Stomach (tissue), 9 donors: Measurements from ENCODE around the gene HS2ST1. TPM values are rescaled to one million over a fixed set of nuclear protein-coding genes. Genes with fewer than 3 reads are reported as not detected.

Source experiments
- DNase-seq, 2 donors: peaks; one replicate each; pipeline versions ENCODE4 v3.0.0 to v3.0.0-alpha.2; 2013 to 2019
- H3K27ac ChIP-seq, 5 donors: fragments of 200-600 bp in 4 of 5; sonication (generic) in 4 of 5; one replicate each; pipeline ENCODE4 v1.5.1; 2013 to 2019; ENCODE audit warnings: mild to moderate bottlenecking in 1 of 5, moderate library complexity in 1 of 5
- H3K27me3 ChIP-seq, 3 donors: fragments of 200-600 bp; sonication (generic); one replicate each; pipeline ENCODE4 v1.5.1; 2017 to 2019; ENCODE audit warnings: mixed run types in 1 of 3
- H3K36me3 ChIP-seq, 4 donors: fragments of 200-600 bp; sonication (generic); 1 replicate in 3 of 4; 2 replicates in 1 of 4; pipeline ENCODE4 v1.5.1; 2016 to 2019
- H3K4me1 ChIP-seq, 4 donors: fragments of 200-600 bp; sonication (generic); one replicate each; pipeline ENCODE4 v1.5.1; 2016 to 2019
- H3K4me3 ChIP-seq, 4 donors: fragments of 200-600 bp; sonication (generic) in 3 of 4; one replicate each; pipeline ENCODE4 v1.5.1; 2016 to 2019; ENCODE audit warnings: mild to moderate bottlenecking in 1 of 4
- H3K9me3 ChIP-seq, 4 donors: fragments of 200-600 bp; sonication (generic); one replicate each; pipeline ENCODE4 v1.5.1; 2016 to 2019
- EP300 ChIP-seq: sonication (generic); formaldehyde crosslinking; IDR thresholded peaks from one replicate; pipeline ENCODE4 v1.6.1; 2017; ENCODE audit warnings: antibody characterized with exemption
- POLR2A ChIP-seq, 4 donors: fragments of 450-650 bp; IDR thresholded peaks; one replicate each; pipeline ENCODE4 v1.6.1; 2016; ENCODE audit warnings: antibody characterized with exemption in 4 of 4, control low read depth in 2 of 4, mild to moderate bottlenecking in 1 of 4, moderate library complexity in 1 of 4
- POLR2AphosphoS5 ChIP-seq, 3 donors: sonication (generic); formaldehyde crosslinking; IDR thresholded peaks; one replicate each; pipeline ENCODE4 v1.6.1; 2016; ENCODE audit warnings: antibody characterized with exemption in 3 of 3
- WGBS, 5 donors: extraction: QIAGEN DNeasy Blood & Tissue Kit in 3 of 5; methylation state at CpG; one replicate each; pipeline versions ENCODE4 v1.1.5 to v1.1.7; 2013 to 2018; 5-methylcytosine and 5-hydroxymethylcytosine counted together
- intact Hi-C: fragments of 100-400 bp; cut with DNase I; formaldehyde crosslinking; loops from one replicate; pipeline ENCODE4 v1.15.1; 2023; ENCODE audit warnings: low total_unique reads
- polyA plus RNA-seq, 3 donors: library from polyadenylated mRNA; stranded (reverse); fragments of 200-250 nt; gene quantifications; one replicate each; pipeline ENCODE4 v1.2.3, GENCODE V29; 2013
- total RNA-seq, 5 donors: library from RNA; depleted of rRNA; stranded (reverse); fragments of >200 nt; gene quantifications; one replicate each; pipeline versions ENCODE4 v1.1.0 to v1.2.3, GENCODE V29; 2014 to 2016
- TF ChIP-seq, protein P1 (sequence below), 7 experiments: fragments of 450-650 bp in 4 of 7; fragments of 200-600 bp in 3 of 7; sonication (generic) in 3 of 7; IDR thresholded peaks; one replicate each; pipeline ENCODE4 v1.5.1; 2016 to 2019; ENCODE audit warnings: antibody characterized with exemption in 7 of 7, control low read depth in 2 of 7, mild to moderate bottlenecking in 1 of 7
- donor health status: healthy with polysubstance abuse.
- donor health status: Bipolar disorder and iron deficiency.
- donor health status: healthy.

Gene HS2ST1
- total and polyA plus RNA-seq, 8 donors, result 1.8 to 29.0 (median 5.1) TPM

DNA sequence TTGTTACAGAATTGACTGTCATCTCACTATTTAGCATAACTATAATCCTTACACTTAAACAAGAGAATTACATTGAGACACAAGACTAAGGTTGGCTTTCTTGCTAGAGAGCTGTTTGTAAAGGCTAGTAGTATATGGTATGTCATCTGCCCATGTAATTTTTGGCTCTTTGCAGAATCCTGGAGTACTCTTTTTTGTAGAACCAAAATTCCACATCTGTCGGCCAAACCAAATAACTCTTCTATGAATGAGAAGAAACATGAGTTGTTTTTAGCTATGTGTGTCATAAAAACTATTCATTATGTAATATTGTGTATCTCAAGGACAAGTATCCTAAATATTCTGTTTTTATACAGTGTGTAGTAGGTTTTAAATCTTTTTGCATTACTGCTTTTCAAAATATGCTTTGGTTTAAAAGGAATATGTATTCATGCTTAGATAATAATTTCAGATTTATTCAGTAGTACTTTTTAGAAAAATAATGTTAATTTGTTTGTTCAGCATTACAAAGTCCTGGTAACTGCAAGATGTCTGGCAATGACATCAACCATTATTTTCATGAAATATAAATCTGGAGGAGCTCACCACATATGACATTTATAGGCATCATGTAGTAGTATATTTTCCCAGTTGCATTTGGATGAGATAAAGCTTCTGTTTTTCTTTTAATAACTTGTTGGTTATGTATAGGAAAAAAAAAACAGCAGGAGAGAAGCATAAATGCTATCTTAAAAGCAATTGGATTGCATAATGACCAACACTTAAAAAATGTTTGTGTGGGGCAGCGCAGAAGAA lies 159.8 kb downstream of the HS2ST1 start:
- Histone ChIP-seq H3K4me1 (peaks cover 0 to 3% (median 0%) of the 10 kb centered on the region in 4 donors), H3K36me3 (no peaks in the 10 kb centered on the region), H3K9me3 (no peaks in the 10 kb centered on the region), H3K27me3 (no peaks in the 10 kb centered on the region), H3K27ac (no peak overlapping the region), H3K4me3 (no peak overlapping the region)
- 84 to 94% (median 91%) methylated on average over 2 of the region's 2 CpGs for WGBS, 5 donors
- intact Hi-C loops, result no loop called here
- TF ChIP-seq POLR2AphosphoS5 (IDR thresholded peaks at IDR 0.05) (no peak), POLR2A (IDR thresholded peaks at IDR 0.05) (no peak), EP300 (no peak)
- TF ChIP-seq, protein P1, sequence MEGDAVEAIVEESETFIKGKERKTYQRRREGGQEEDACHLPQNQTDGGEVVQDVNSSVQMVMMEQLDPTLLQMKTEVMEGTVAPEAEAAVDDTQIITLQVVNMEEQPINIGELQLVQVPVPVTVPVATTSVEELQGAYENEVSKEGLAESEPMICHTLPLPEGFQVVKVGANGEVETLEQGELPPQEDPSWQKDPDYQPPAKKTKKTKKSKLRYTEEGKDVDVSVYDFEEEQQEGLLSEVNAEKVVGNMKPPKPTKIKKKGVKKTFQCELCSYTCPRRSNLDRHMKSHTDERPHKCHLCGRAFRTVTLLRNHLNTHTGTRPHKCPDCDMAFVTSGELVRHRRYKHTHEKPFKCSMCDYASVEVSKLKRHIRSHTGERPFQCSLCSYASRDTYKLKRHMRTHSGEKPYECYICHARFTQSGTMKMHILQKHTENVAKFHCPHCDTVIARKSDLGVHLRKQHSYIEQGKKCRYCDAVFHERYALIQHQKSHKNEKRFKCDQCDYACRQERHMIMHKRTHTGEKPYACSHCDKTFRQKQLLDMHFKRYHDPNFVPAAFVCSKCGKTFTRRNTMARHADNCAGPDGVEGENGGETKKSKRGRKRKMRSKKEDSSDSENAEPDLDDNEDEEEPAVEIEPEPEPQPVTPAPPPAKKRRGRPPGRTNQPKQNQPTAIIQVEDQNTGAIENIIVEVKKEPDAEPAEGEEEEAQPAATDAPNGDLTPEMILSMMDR (IDR thresholded peaks at IDR 0.05), result no peak
- DNase-seq, result no peak

DNA sequence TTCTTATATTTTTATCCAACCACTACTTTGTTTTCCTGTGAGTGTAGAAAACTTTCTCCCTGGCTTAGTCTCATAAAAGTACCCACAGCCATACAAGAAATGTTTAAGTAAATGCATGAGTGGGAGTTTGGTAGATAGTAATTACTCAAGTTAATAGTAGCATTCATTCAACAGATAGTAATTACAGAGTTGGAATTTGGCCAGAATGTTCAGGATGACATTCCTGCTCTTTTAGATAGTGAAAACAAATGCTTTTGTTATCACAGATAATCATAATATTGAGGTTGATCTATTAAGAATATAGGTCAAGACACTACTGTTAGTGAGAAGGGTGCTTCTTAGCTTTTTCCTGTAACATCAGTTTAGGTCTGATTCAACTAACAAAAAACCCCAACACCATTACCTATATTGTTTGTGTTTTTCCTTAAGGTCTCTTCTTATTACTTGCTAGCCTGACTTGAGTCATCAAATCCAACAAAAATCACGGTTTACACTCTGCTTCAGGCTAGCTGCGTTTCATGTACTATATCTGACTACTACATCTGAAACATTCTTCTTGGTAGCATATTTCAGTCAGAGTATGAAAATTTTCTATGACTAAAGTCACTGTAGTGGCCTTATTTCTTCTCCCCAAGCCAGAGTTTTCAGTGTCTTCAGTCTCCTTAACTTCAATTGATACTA lies 163.7 kb downstream of the HS2ST1 start:
- 79 to 90% (median 86%) methylated on average over 2 of the region's 2 CpGs for WGBS, 5 donors

DNA sequence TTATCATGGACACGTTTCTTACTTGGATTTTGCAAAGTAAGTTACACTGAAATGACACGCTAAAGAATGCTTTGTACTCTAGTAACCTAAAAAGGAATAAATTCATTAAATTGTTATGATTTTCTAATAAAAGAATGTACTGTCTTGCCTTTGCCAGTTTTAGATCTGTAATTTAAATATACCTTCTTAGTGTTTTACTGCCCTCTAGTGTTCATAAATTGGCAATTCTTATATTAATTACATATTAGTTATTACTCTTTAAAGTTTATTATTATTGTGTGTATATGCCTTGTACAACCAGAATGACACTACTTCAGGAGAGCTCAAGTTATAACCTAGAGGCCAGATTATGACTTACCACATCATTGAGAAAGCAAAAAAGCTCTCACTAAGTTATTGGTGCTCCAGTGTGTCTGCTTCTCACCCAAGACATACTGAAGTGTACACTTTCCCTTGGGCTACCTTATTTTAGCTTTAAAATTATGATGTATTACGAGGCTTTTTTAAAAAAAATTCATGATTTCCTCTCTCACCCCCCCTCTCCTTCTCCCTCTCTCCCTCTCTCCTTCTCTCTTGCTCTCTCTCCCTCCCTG lies 169.9 kb downstream of the HS2ST1 start:
- Histone ChIP-seq H3K36me3 (no peaks in the 10 kb centered on the region), H3K4me3 (no peak overlapping the region), H3K4me1 (no peaks in the 10 kb centered on the region), H3K27ac (no peak overlapping the region), H3K27me3 (no peaks in the 10 kb centered on the region), H3K9me3 (no peaks in the 10 kb centered on the region)
- peak in 1 of 2 donors; percentile 50 for DNase-seq
- TF ChIP-seq, protein P1 (IDR thresholded peaks at IDR 0.05), result peak in 3 of 7 experiments; percentile 25 to 68 (median 56)
- TF ChIP-seq POLR2AphosphoS5 (IDR thresholded peaks at IDR 0.05), result no peak
- intact Hi-C loops, result loop anchor here (5.0 kb wide), 1 partner anchor 247 kb away; no protein-coding TSS in a partner anchor
- 35 to 55% (median 48%) methylated on average over 3 of the region's 3 CpGs for WGBS, 5 donors

More for the DNA sequence above, 163.7 kb downstream of the HS2ST1 start:
- H3K4me1 ChIP-seq, result peaks cover 0 to 3% (median 0%) of the 10 kb centered on the region in 4 donors
- no peak overlapping the region for H3K4me3 ChIP-seq
- intact Hi-C loops, result no loop called here
- H3K27ac ChIP-seq, result no peak overlapping the region
- H3K27me3 ChIP-seq, result no peaks in the 10 kb centered on the region
- TF ChIP-seq POLR2A (IDR thresholded peaks at IDR 0.05) (no peak), POLR2AphosphoS5 (IDR thresholded peaks at IDR 0.05) (no peak), EP300 (no peak)
- TF ChIP-seq, protein P1 (IDR thresholded peaks at IDR 0.05), result no peak
- H3K9me3 ChIP-seq, result no peaks in the 10 kb centered on the region
- H3K36me3 ChIP-seq, result no peaks in the 10 kb centered on the region
- DNase-seq, result no peak

DNA sequence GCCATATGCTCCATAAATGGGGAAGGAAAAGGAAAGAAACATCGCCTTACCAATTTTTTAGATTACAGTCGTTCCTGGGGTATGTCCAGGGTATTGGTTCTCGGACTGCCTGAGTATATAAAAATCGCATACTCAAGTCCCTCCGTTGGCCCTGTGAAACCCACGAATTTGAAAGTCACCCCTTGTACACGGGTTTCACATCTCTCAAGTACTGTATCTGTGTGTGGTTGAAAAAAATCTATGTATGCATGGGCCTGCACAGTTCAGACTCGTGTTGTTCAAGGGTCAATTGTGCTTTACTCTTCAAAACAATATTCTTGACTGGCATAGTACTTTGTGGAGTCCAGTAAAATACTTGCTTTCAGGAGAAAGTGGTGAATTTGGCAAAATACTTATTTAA lies 171.7 kb downstream of the HS2ST1 start:
- no peaks in the 10 kb centered on the region for H3K36me3 ChIP-seq
- H3K27ac ChIP-seq, result no peak overlapping the region
- H3K4me1 ChIP-seq, result no peaks in the 10 kb centered on the region
- H3K9me3 ChIP-seq, result no peaks in the 10 kb centered on the region
- H3K27me3 ChIP-seq, result no peaks in the 10 kb centered on the region
- no peak for TF ChIP-seq POLR2AphosphoS5 (IDR thresholded peaks at IDR 0.05)
- TF ChIP-seq POLR2A (IDR thresholded peaks at IDR 0.05), result no peak
- TF ChIP-seq, protein P1 (IDR thresholded peaks at IDR 0.05), result no peak
- no peak for TF ChIP-seq EP300
- no peak overlapping the region for H3K4me3 ChIP-seq
- DNase-seq, result no peak
- WGBS, 5 donors, result 87 to 95% (median 91%) methylated on average over 8 of the region's 8 CpGs
- intact Hi-C loops, result no loop called here
